Adrenal gland (tissue), 5 donors: ENCODE data around the gene C17orf67.

Experiments used
- CTCF ChIP-seq, 6 experiments: fragments of 450-650 bp in 4 of 6; fragments of 200-600 bp in 2 of 6; sonication (generic) in 1 of 6; IDR thresholded peaks; 1 replicate in 5 of 6; 2 replicates in 1 of 6; pipeline versions ENCODE4 v1.5.1 to v1.8.0; 2016 to 2021; ENCODE audit warnings: antibody characterized with exemption in 6 of 6, mild to moderate bottlenecking in 2 of 6, moderate library complexity in 1 of 6
- POLR2A ChIP-seq, 2 donors: fragments of 450-650 bp; IDR thresholded peaks; one replicate each; pipeline ENCODE4 v1.6.1; 2017; ENCODE audit warnings: antibody characterized with exemption in 2 of 2, mild to moderate bottlenecking in 2 of 2, moderate library complexity in 1 of 2
- donor health status: DM: no; HTN: no; CAD: no.

- TF ChIP-seq CTCF (IDR thresholded peaks at IDR 0.05) (no peak), POLR2A (IDR thresholded peaks at IDR 0.05) (no peak)
These were observed 18.0 kb downstream of the C17orf67 start for GRCh38 chr17:56815711-56816110.
